ENCODE measurements around the gene LSAMP. TPM values are rescaled to one million over a fixed set of nuclear protein-coding genes. Genes with fewer than 3 reads are reported as not detected.

Gene LSAMP
- total RNA-seq, 1 donor from 2014 or later = 16.4 TPM

DNA sequence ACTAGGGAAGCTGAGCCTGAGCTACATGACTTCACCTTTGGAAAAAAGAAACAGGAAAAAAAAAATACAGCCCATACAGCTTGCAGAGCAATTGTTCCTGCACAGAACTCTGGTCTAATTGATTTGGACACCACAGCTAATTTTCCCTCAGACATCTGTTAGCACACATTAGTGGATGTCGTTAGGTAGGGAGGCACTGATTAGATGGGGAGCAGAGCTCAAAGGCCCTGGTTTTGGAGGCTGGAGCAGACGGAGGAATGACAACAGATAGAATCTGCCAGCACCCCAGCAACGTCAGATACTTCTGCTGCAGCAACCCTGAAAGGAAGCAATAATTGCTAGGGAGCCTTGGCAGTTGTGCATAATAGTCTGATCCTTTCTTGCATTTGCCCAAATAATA lies 398.9 kb downstream of the LSAMP start:
- no peaks in the 10 kb centered on the region for H3K36me3 Mint-ChIP-seq (ENCODE audit: low read depth, unreplicated experiment)
- FAIRE-seq = no peak
- DNase-seq (ENCODE audit: low read depth) = no peak
- Histone ChIP-seq H4K20me1 (ENCODE audit: insufficient read depth, low read length) (no peaks in the 10 kb centered on the region), H3K4me3 (ENCODE audit: insufficient read depth, low read depth, low read length) (no peak overlapping the region), H3K9ac (ENCODE audit: low read length) (no peak overlapping the region), H3K36me3 (ENCODE audit: insufficient read depth, low read length) (no peaks in the 10 kb centered on the region), H3K79me2 (ENCODE audit: insufficient read depth, low read length) (no peaks in the 10 kb centered on the region), H3K9me3 (ENCODE audit: insufficient read depth, low read depth, low read length) (no peaks in the 10 kb centered on the region), H3K4me1 (ENCODE audit: insufficient read depth, low read length) (no peaks in the 10 kb centered on the region), H3K27ac (ENCODE audit: low read depth, low read length) (no peak overlapping the region), H3K4me2 (ENCODE audit: low read length) (no peak overlapping the region), H2AFZ (ENCODE audit: low read depth, low read length) (no peak overlapping the region), H3K27me3 (ENCODE audit: insufficient read depth, low read length) (no peaks in the 10 kb centered on the region)
- H3K27me3 Mint-ChIP-seq (ENCODE audit: low read depth, unreplicated experiment) = no peaks in the 10 kb centered on the region
- H3K4me3 Mint-ChIP-seq (ENCODE audit: unreplicated experiment) = no peak overlapping the region
- H3K27ac Mint-ChIP-seq (ENCODE audit: unreplicated experiment) = no peak overlapping the region
- TF ChIP-seq EZH2 (IDR thresholded peaks at IDR 0.05; ENCODE audit: insufficient read depth, low read length) = no peak
- TF ChIP-seq, protein P1, sequence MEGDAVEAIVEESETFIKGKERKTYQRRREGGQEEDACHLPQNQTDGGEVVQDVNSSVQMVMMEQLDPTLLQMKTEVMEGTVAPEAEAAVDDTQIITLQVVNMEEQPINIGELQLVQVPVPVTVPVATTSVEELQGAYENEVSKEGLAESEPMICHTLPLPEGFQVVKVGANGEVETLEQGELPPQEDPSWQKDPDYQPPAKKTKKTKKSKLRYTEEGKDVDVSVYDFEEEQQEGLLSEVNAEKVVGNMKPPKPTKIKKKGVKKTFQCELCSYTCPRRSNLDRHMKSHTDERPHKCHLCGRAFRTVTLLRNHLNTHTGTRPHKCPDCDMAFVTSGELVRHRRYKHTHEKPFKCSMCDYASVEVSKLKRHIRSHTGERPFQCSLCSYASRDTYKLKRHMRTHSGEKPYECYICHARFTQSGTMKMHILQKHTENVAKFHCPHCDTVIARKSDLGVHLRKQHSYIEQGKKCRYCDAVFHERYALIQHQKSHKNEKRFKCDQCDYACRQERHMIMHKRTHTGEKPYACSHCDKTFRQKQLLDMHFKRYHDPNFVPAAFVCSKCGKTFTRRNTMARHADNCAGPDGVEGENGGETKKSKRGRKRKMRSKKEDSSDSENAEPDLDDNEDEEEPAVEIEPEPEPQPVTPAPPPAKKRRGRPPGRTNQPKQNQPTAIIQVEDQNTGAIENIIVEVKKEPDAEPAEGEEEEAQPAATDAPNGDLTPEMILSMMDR (IDR thresholded peaks at IDR 0.05; ENCODE audit: insufficient read depth, low read depth, low read length) = no peak
- no peaks in the 10 kb centered on the region for H3K9me3 Mint-ChIP-seq (ENCODE audit: unreplicated experiment)
- peaks cover 5% of the 10 kb centered on the region for H3K4me1 Mint-ChIP-seq (ENCODE audit: low read depth, unreplicated experiment)

GRCh38 chr3:116045314-116045713 lies 400.0 kb downstream of the LSAMP start:
- H3K27me3 Mint-ChIP-seq (ENCODE audit: low read depth, unreplicated experiment) = no peaks in the 10 kb centered on the region
- DNase-seq (ENCODE audit: low read depth) (no peak), FAIRE-seq (no peak)

DNA sequence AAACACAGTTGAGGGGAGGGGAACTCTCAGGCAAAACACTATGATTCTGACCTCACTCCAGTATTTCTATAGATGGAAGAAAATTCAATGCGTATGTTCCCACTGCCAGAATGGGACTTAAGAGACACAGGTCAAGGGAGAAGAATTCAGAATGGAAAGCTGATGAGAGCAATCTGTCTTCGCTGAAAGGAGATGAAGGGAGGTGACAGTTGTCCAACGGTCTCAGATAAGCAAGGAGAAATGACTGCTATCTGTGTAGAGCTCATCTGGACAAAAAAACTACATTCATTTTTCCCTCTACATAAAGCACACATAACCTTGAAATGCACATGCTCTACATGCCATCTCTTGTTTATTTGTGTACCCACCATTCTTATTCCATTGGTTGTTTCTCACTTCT lies 405.1 kb downstream of the LSAMP start:
- Histone ChIP-seq H3K4me1 (ENCODE audit: insufficient read depth, low read length) (no peaks in the 10 kb centered on the region), H4K20me1 (ENCODE audit: insufficient read depth, low read length) (no peaks in the 10 kb centered on the region)
- no peak for FAIRE-seq

More at GRCh38 chr3:116045314-116045713, 400.0 kb downstream of the LSAMP start:
- H3K9me3 Mint-ChIP-seq (ENCODE audit: unreplicated experiment) = no peaks in the 10 kb centered on the region
- no peaks in the 10 kb centered on the region for H3K9me3 ChIP-seq (ENCODE audit: insufficient read depth, low read depth, low read length)
- H3K4me1 ChIP-seq (ENCODE audit: insufficient read depth, low read length) = no peaks in the 10 kb centered on the region
- H3K4me3 ChIP-seq (ENCODE audit: insufficient read depth, low read depth, low read length) = no peak overlapping the region
- H3K79me2 ChIP-seq (ENCODE audit: insufficient read depth, low read length) = no peaks in the 10 kb centered on the region
- no peak overlapping the region for H3K4me2 ChIP-seq (ENCODE audit: low read length)
- no peaks in the 10 kb centered on the region for H3K27me3 ChIP-seq (ENCODE audit: insufficient read depth, low read length)
- no peak overlapping the region for H3K27ac ChIP-seq (ENCODE audit: low read depth, low read length)
- H3K36me3 Mint-ChIP-seq (ENCODE audit: low read depth, unreplicated experiment) = no peaks in the 10 kb centered on the region
- no peaks in the 10 kb centered on the region for H3K36me3 ChIP-seq (ENCODE audit: insufficient read depth, low read length)
- H4K20me1 ChIP-seq (ENCODE audit: insufficient read depth, low read length) = no peaks in the 10 kb centered on the region
- peaks cover 2% of the 10 kb centered on the region for H3K4me1 Mint-ChIP-seq (ENCODE audit: low read depth, unreplicated experiment)
- H3K27ac Mint-ChIP-seq (ENCODE audit: unreplicated experiment) = no peak overlapping the region
- no peak for TF ChIP-seq EZH2 (IDR thresholded peaks at IDR 0.05; ENCODE audit: insufficient read depth, low read length)
- TF ChIP-seq, protein P1 (IDR thresholded peaks at IDR 0.05; ENCODE audit: insufficient read depth, low read depth, low read length) = no peak
- H3K9ac ChIP-seq (ENCODE audit: low read length) = no peak overlapping the region
- no peak overlapping the region for H3K4me3 Mint-ChIP-seq (ENCODE audit: unreplicated experiment)
- H2AFZ ChIP-seq (ENCODE audit: low read depth, low read length) = no peak overlapping the region

More for the DNA sequence above, 405.1 kb downstream of the LSAMP start:
- DNase-seq (ENCODE audit: low read depth) = no peak
- Histone ChIP-seq H3K4me2 (ENCODE audit: low read length) (no peak overlapping the region), H3K36me3 (ENCODE audit: insufficient read depth, low read length) (no peaks in the 10 kb centered on the region), H2AFZ (ENCODE audit: low read depth, low read length) (no peak overlapping the region), H3K27me3 (ENCODE audit: insufficient read depth, low read length) (no peaks in the 10 kb centered on the region), H3K79me2 (ENCODE audit: insufficient read depth, low read length) (no peaks in the 10 kb centered on the region), H3K27ac (ENCODE audit: low read depth, low read length) (no peak overlapping the region), H3K9me3 (ENCODE audit: insufficient read depth, low read depth, low read length) (no peaks in the 10 kb centered on the region), H3K9ac (ENCODE audit: low read length) (no peak overlapping the region), H3K4me3 (ENCODE audit: insufficient read depth, low read depth, low read length) (no peak overlapping the region)
- no peaks in the 10 kb centered on the region for H3K27me3 Mint-ChIP-seq (ENCODE audit: low read depth, unreplicated experiment)
- TF ChIP-seq, protein P1 (IDR thresholded peaks at IDR 0.05; ENCODE audit: insufficient read depth, low read depth, low read length) = no peak
- TF ChIP-seq EZH2 (IDR thresholded peaks at IDR 0.05; ENCODE audit: insufficient read depth, low read length) = no peak
- H3K36me3 Mint-ChIP-seq (ENCODE audit: low read depth, unreplicated experiment) = no peaks in the 10 kb centered on the region
- H3K4me1 Mint-ChIP-seq (ENCODE audit: low read depth, unreplicated experiment) = peaks cover 6% of the 10 kb centered on the region
- H3K9me3 Mint-ChIP-seq (ENCODE audit: unreplicated experiment) = no peaks in the 10 kb centered on the region
- H3K4me3 Mint-ChIP-seq (ENCODE audit: unreplicated experiment) = no peak overlapping the region
- no peak overlapping the region for H3K27ac Mint-ChIP-seq (ENCODE audit: unreplicated experiment)

All from astrocyte (in vitro differentiated cells and primary cell).